GM11168 (cell line): ENCODE results near the gene FUT4.

ENCODE experiments used
- in situ Hi-C: fragments of 300-500 bp; cut with MboI; formaldehyde crosslinking; loops from one replicate; pipeline ENCODE4 v1.12.0; 2022; ENCODE audit warnings: low sequenced_read_pairs; ENCODE audit not compliant: unreplicated experiment

FUT4 gene

GRCh38 chr11:94543695-94544645 is at the start of gene FUT4:
Gene FUT4, plus strand, starts transcription at chr11:94543921. Its CDS starts 213 bp downstream, at chr11:94544134.
- in situ Hi-C loops: no loop called here

GRCh38 chr11:94494126-94494680 is 49.5 kb upstream of the FUT4 start:
- in situ Hi-C loops: loop anchor here (25.0 kb wide), 2 partner anchors 332 to 593 kb away; partner anchors contain the start of gene ENDOD1

GRCh38 chr11:94500181-94500580 is 43.5 kb upstream of the FUT4 start:
- in situ Hi-C loops: loop anchor here (5.0 to 25.0 kb wide), 2 partner anchors 173 to 613 kb away; no protein-coding TSS in a partner anchor

GRCh38 chr11:94501522-94501921 is 42.2 kb upstream of the FUT4 start:
- in situ Hi-C loops: loop anchor here (5.0 to 25.0 kb wide), 2 partner anchors 174 to 614 kb away; no protein-coding TSS in a partner anchor

- in situ Hi-C loops: loop anchor here (5.0 to 25.0 kb wide), 2 partner anchors 177 to 617 kb away; no protein-coding TSS in a partner anchor
These were observed 38.9 kb upstream of the FUT4 start for GRCh38 chr11:94504689-94505293.

- in situ Hi-C loops: loop anchor here (25.0 kb wide), 1 partner anchor 619 kb away; no protein-coding TSS in a partner anchor
These were observed 37.2 kb upstream of the FUT4 start for GRCh38 chr11:94506513-94506912.

GRCh38 chr11:94507485-94507884 is 36.2 kb upstream of the FUT4 start:
- in situ Hi-C loops: loop anchor here (25.0 kb wide), 1 partner anchor 620 kb away; no protein-coding TSS in a partner anchor

- in situ Hi-C loops: loop anchor here (25.0 kb wide), 1 partner anchor 625 kb away; no protein-coding TSS in a partner anchor
These were observed 31.6 kb upstream of the FUT4 start, which contains the start of gene C11orf97 for GRCh38 chr11:94511932-94512781. Gene C11orf97, plus strand, starts transcription at chr11:94512461. Its CDS starts 68 bp downstream, at chr11:94512529.

- in situ Hi-C loops: loop anchor here (25.0 kb wide), 1 partner anchor 626 kb away; no protein-coding TSS in a partner anchor
These were observed 30.6 kb upstream of the FUT4 start for GRCh38 chr11:94513091-94513490.

- in situ Hi-C loops: loop anchor here (25.0 kb wide), 1 partner anchor 628 kb away; no protein-coding TSS in a partner anchor
These were observed 28.3 kb upstream of the FUT4 start for GRCh38 chr11:94515398-94515797.

- in situ Hi-C loops: loop anchor here (25.0 kb wide), 1 partner anchor 629 kb away; no protein-coding TSS in a partner anchor
These were observed 27.0 kb upstream of the FUT4 start for GRCh38 chr11:94516725-94517124.

GRCh38 chr11:94518300-94518699 is 25.4 kb upstream of the FUT4 start:
- in situ Hi-C loops: loop anchor here (25.0 kb wide), 1 partner anchor 631 kb away; no protein-coding TSS in a partner anchor

GRCh38 chr11:94519478-94520084 is 24.1 kb upstream of the FUT4 start:
- in situ Hi-C loops: loop anchor here (25.0 kb wide), 1 partner anchor 632 kb away; no protein-coding TSS in a partner anchor

- in situ Hi-C loops: loop anchor here (25.0 kb wide), 1 partner anchor 634 kb away; no protein-coding TSS in a partner anchor
These were observed 22.0 kb upstream of the FUT4 start for GRCh38 chr11:94521684-94522083.

GRCh38 chr11:94524341-94524740 is 19.4 kb upstream of the FUT4 start:
- in situ Hi-C loops: loop anchor here (25.0 kb wide), 1 partner anchor 637 kb away; no protein-coding TSS in a partner anchor

GRCh38 chr11:94525546-94526324 is 18.0 kb upstream of the FUT4 start:
- in situ Hi-C loops: no loop called here

GRCh38 chr11:94526645-94527438 is 16.9 kb upstream of the FUT4 start:
- in situ Hi-C loops: no loop called here
